8988T (cell line): ENCODE results near the gene GPNMB.
"Not testable (repeated sequence)": the region's sequence is repeated elsewhere in the genome, so short reads cannot be mapped to it uniquely, and the experiment has no call there.

ENCODE experiments used
- DNase-seq: peaks from one replicate; pipeline ENCODE4 v3.0.0; 2011

GPNMB gene

DNA sequence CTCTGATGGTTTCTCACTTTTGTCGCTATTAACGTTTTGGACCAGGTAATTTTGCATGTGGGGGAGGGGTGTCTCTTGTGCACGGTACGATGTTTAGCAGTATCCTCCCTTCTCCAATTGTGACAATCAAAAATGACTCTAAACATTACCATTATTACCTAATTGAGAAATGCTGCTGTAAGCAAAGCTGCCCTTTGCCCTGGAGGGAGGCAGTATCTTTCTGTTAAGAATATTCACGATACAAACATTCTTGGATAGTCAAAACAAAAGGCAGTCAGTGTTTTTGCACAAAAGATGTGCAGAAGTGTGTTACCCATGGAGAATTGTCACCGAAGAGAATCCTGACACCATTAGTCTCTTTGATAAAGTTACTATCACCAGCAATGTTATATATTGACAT is 62.2 kb downstream of the GPNMB start:
- no peak for DNase-seq

- DNase-seq: not testable (repeated sequence)
Measured at GRCh38 chr7:23312141-23312540, 65.6 kb downstream of the GPNMB start.

- no peak for DNase-seq
Measured at GRCh38 chr7:23315366-23315765, 68.8 kb downstream of the GPNMB start.
